Renal cortex interstitium (tissue), 11 donors: ENCODE results near the gene SLC22A3. TPM values are rescaled to one million over a fixed set of nuclear protein-coding genes. Genes with fewer than 3 reads are reported as not detected.

ENCODE experiments used
- DNase-seq, 11 donors: peaks; one replicate each; pipeline ENCODE4 v3.0.0-alpha.2; 2013; ENCODE audit warnings: low read depth in 9 of 11, low spot score in 4 of 11; ENCODE audit errors: extremely low read depth in 1 of 11
- polyA plus RNA-seq, 3 donors: library from polyadenylated mRNA; unstranded; fragments of 120-200 nt; gene quantifications; one replicate each; pipeline ENCODE4 v1.2.1, GENCODE V29; 2013; ENCODE audit not compliant: insufficient read length in 3 of 3

The SLC22A3 gene
- polyA plus RNA-seq, 3 donors: 4.6 to 7.5 (median 5.5) TPM

DNA sequence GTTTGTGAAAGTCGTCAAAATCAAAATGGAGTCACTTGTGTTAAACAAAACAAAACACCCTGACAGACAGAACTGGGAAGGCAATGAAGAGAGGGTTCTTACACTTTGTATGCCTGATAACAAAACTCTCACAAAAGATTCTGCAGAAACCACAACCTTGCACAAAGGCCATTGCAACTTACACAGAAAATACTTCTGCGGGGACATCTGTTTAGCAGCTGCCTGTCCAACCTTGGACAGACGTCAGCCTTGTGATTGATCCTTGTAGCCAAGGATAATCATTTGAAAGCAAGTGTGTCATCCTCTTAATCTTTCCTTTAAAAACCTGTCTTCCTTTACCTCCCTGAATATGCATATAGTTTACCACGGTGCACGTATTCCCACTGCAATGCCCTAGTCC lies 17.0 kb upstream of the SLC22A3 start:
- no peak for DNase-seq

GRCh38 chr6:160331753-160332152 lies 16.4 kb upstream of the SLC22A3 start:
- no peak for DNase-seq

DNA sequence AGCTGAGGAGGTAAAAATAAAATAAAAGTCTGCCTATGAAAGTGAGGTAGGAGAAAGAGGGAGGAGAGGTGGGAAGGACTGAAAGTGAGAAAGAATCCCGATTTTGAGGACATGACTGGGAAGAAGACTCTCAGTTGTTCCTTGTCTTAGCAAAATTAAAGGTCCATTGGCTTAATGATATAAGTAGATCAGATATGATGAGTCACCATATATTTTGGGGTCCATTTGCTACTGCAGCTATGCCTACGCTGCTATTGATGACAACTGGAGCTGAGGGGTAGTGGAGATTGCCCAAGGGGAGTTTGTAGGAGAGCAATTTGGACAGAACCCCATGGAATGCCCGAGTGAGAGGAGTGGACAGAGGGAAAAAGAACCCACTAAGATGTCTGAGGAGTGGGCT lies 15.1 kb upstream of the SLC22A3 start:
- DNase-seq: no peak

DNA sequence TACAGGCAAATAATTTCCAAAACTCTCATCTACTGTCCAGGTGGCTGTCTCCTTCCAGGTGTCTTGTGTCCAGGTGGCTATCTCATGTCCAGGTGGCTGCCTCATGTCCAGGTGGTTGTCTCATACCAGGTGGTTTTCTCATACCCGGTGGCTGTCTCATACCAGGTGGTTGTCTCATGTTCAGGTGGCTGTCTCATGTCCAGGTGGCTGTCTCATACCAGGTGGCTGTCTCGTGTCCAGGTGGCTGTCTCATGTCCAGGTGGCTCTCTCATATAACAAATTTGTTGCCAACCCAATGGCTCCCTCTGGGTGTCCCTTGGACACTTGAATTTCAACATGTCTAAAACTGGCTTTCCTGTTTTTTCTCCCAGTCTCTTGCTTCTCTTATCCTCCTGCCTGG lies 14.3 kb upstream of the SLC22A3 start:
- no peak for DNase-seq

DNA sequence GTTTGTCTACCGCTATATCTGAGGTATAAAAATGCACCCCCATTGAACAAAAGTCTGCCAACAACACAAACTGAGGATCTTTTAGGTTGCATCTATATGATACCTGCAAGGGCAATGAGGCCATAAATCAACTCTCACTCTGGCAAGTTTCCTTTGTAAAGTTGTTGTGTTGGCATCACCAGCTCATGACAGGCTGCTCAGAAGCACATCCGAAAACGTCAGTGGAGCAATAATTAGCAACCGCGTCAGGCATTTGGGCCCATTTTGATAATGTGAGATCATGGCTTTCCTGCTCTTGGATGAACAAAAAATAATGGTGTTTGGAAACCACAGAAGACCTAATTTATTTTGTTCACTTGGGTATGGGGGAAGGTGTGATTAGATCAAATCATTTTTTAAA lies 12.0 kb upstream of the SLC22A3 start:
- DNase-seq: no peak

DNA sequence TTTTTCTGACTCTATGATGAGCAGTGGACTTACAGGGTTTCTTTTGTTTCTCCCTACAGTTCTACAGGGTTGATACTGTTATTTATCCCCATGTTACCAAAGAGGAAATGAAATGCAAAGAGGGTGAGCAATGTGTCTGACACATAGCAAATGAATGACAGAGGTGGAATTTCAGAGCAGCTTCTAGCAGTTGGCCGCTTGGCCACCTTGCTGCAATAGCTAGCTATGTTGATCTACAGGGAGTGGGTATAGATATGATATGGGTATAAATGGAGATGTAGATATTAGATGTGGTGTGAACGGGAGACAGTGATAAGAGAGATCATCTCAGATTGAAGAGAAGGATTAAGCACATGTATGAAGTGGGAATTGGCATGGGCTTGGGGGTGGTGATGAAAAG lies 10.9 kb upstream of the SLC22A3 start:
- no peak for DNase-seq

GRCh38 chr6:160337991-160338390 lies 10.2 kb upstream of the SLC22A3 start:
- no peak for DNase-seq

GRCh38 chr6:160343144-160343543 lies 5.0 kb upstream of the SLC22A3 start:
- no peak for DNase-seq

DNA sequence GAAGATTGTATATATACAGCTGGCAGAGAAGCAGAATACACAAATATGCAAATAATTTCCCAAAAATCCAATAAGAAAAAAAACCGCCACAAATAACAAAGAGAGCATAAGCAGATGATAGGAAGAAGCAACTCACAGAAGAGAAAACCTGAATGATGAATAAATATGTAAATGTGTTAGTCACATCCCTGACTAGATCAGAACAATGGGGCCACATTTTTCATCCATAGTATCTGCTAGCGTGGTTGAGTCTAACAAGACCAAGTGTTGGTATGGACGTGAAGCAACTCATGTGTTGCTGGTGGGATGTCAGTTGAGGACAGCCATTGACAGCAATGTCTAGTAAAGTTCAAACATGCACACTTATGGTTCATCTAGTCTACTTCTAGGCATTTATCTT lies 3.9 kb upstream of the SLC22A3 start:
- no peak for DNase-seq

GRCh38 chr6:160347259-160348222 lies 637 bp upstream of the SLC22A3 start:
- DNase-seq: no peak

DNA sequence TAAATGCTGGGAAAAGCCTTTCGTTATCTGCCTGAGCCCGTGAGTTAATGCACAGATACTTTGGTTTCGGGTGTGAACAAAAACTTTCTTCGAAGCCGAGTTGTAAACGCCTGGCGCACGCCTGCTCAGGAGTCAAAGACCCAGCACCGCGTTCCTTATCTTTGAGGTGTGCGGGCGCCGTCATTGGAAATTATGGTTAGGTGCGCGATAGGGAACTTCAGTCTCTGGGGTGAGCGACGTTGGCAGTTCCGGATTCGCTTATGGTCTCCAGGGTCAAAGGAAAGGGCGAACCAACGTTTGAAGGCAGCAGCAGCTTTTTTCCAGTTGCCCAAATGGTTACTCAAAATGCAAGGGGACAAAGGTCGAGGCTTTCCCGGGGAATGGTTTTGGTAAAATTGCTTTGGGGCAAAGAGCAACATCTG lies 853 bp downstream of the SLC22A3 start:
- peak in 4 of 11 donors; percentile 2 to 6 (median 4) for DNase-seq

GRCh38 chr6:160349814-160350350 lies 1.7 kb downstream of the SLC22A3 start:
- no peak for DNase-seq

GRCh38 chr6:160353950-160354496 lies 5.8 kb downstream of the SLC22A3 start:
- DNase-seq: no peak

- no peak for DNase-seq
Observed at GRCh38 chr6:160355001-160355400, 6.8 kb downstream of the SLC22A3 start.

GRCh38 chr6:160356074-160356744 lies 8.0 kb downstream of the SLC22A3 start:
- no peak for DNase-seq

GRCh38 chr6:160357088-160357487 lies 8.9 kb downstream of the SLC22A3 start:
- DNase-seq: no peak

GRCh38 chr6:160358225-160359119 lies 10.3 kb downstream of the SLC22A3 start:
- DNase-seq: no peak

DNA sequence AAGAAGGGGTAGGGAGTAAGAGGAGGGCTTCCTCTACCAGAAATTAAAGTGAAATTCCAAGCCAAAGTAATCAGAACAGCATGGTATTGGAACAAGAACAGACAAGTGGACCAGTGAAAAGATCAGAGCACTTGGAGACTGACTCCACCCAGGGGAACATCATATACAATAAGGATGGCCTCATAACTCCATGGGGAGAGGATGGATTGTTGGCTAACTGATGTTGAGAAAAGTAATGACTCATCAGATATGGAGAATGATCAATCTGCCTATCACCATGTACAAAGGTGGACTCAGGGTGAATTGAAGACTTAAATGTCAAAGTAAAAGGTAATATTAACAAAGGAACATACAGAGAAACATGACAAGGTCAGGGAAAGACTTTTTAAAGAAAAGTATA lies 12.8 kb downstream of the SLC22A3 start:
- DNase-seq: no peak

DNA sequence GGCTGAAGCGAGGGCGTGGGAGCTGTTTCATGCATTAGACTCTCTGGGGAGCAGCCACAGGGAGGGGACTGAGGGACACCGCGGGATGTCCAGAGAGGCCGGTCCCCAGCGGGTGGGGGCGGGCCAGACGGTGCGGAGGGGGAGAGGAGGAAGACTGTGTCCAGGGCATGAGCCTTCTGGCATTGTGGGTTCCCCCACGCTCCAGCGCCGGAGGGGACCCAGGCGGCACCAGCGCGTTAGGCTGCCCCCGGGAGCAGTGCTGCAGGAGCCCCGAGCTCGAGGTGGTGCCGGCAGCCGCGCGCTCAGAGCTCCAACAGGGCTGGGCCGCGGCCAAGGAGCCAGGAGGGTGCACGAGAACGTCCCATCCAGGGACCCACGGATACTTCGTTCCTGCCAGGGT lies 14.4 kb downstream of the SLC22A3 start:
- no peak for DNase-seq
